HG03196 (cell line): ENCODE results near the gene SYNE1.

Experiments
- ATAC-seq: cut with Tn5 transposase; IDR thresholded peaks from one replicate; pipeline ENCODE4 v1.9.1; 2021; ENCODE audit not compliant: unreplicated experiment

Gene SYNE1

GRCh38 chr6:152112491-152113261 lies 524.5 kb downstream of the SYNE1 start:
- ATAC-seq = no peak

GRCh38 chr6:152110886-152111820 lies 526.0 kb downstream of the SYNE1 start:
- ATAC-seq = no peak

GRCh38 chr6:152107973-152108372 lies 529.2 kb downstream of the SYNE1 start:
- ATAC-seq = no peak

GRCh38 chr6:152100183-152100618 lies 537.0 kb downstream of the SYNE1 start:
- no peak for ATAC-seq

GRCh38 chr6:152099446-152100182 lies 537.5 kb downstream of the SYNE1 start:
- ATAC-seq = no peak

GRCh38 chr6:152098683-152099082 lies 538.5 kb downstream of the SYNE1 start:
- ATAC-seq = no peak

GRCh38 chr6:152096863-152097496 lies 540.2 kb downstream of the SYNE1 start:
- no peak for ATAC-seq

GRCh38 chr6:152094992-152095592 lies 542.1 kb downstream of the SYNE1 start:
- ATAC-seq = no peak

GRCh38 chr6:152094276-152094675 lies 542.9 kb downstream of the SYNE1 start:
- ATAC-seq = no peak

- no peak for ATAC-seq
Measured at GRCh38 chr6:152093711-152094110, 543.5 kb downstream of the SYNE1 start.

- no peak for ATAC-seq
Measured at GRCh38 chr6:152091851-152092341, 545.3 kb downstream of the SYNE1 start.

- ATAC-seq = no peak
Measured at GRCh38 chr6:152091201-152091600, 546.0 kb downstream of the SYNE1 start.

- ATAC-seq = no peak
Measured at GRCh38 chr6:152089992-152090391, 547.2 kb downstream of the SYNE1 start.

- ATAC-seq = no peak
Measured at GRCh38 chr6:152087701-152088100, 549.5 kb downstream of the SYNE1 start.

- ATAC-seq = no peak
Measured at GRCh38 chr6:152087096-152087495, 550.1 kb downstream of the SYNE1 start.

- no peak for ATAC-seq
Measured at GRCh38 chr6:152086223-152086873, 550.8 kb downstream of the SYNE1 start.

GRCh38 chr6:152085451-152085921 lies 551.7 kb downstream of the SYNE1 start:
- ATAC-seq = no peak

- ATAC-seq = no peak
Measured at GRCh38 chr6:152078804-152079203, 558.4 kb downstream of the SYNE1 start.

GRCh38 chr6:152078001-152078400 lies 559.2 kb downstream of the SYNE1 start:
- no peak for ATAC-seq
